Sigmoid colon (tissue), 4 donors: ENCODE data around the gene GDF2.

ENCODE experiments used
- CTCF ChIP-seq, 4 experiments: fragments of 450-650 bp in 3 of 4; fragments of 200-600 bp in 1 of 4; IDR thresholded peaks; one replicate each; pipeline ENCODE4 v1.5.1; 2016 to 2019; ENCODE audit warnings: antibody characterized with exemption in 4 of 4, mild to moderate bottlenecking in 3 of 4, moderate library complexity in 2 of 4
- EP300 ChIP-seq, 4 donors: sonication (generic); formaldehyde crosslinking; IDR thresholded peaks; one replicate each; pipeline ENCODE4 v1.6.1; 2017; ENCODE audit warnings: antibody characterized with exemption in 4 of 4
- POLR2A ChIP-seq, 2 donors: fragments of 450-650 bp; IDR thresholded peaks; one replicate each; pipeline ENCODE4 v1.6.1; 2016; ENCODE audit warnings: antibody characterized with exemption in 2 of 2, mild to moderate bottlenecking in 2 of 2, moderate library complexity in 2 of 2
- POLR2AphosphoS5 ChIP-seq, 4 donors: sonication (generic); formaldehyde crosslinking; IDR thresholded peaks; one replicate each; pipeline ENCODE4 v1.6.1; 2017; ENCODE audit warnings: antibody characterized with exemption in 4 of 4

GRCh38 chr10:47367646-47368045 is 45.4 kb downstream of the GDF2 start:
- TF ChIP-seq POLR2A (IDR thresholded peaks at IDR 0.05) (no peak), POLR2AphosphoS5 (IDR thresholded peaks at IDR 0.05) (no peak), CTCF (IDR thresholded peaks at IDR 0.05) (no peak), EP300 (IDR thresholded peaks at IDR 0.05) (no peak)
